OCI-LY3 (cell line): ENCODE measurements around the gene TNK2.

Source experiments
- CTCF ChIP-seq: fragments of 200-600, 300-600 bp; sonication (generic); IDR thresholded peaks from 2 replicates; pipeline ENCODE4 v1.5.1; 2014; ENCODE audit warnings: antibody characterized with exemption, low read length, low read depth
- EZH2phosphoT487 ChIP-seq: fragments of 200-600 bp; shearing (Covaris generic); IDR thresholded peaks from 2 replicates; pipeline ENCODE4 v1.6.1; 2018; ENCODE audit warnings: antibody characterized with exemption, mixed run types, low read depth

GRCh38 chr3:195872097-195872496, 36.3 kb downstream of the TNK2 start:
- TF ChIP-seq CTCF (no peak), EZH2phosphoT487 (no peak)
